Measurements from ENCODE around the gene TICAM1. TPM values are rescaled to one million over a fixed set of nuclear protein-coding genes. Genes with fewer than 3 reads are reported as not detected.
"Not testable (repeated sequence)": the region's sequence is repeated elsewhere in the genome, so short reads cannot be mapped to it uniquely, and the experiment has no call there.

Gene TICAM1
- polyA plus RNA-seq, 1 experiment, result 1.9 TPM

GRCh38 chr19:4792019-4792865, 39.3 kb downstream of the TICAM1 start:
- H3K27me3 ChIP-seq (ENCODE audit: control insufficient read depth, insufficient read depth, low read length); DNase-seq (ENCODE audit: low read depth); POLR2A ChIA-PET; H3K36me3 ChIP-seq (ENCODE audit: control insufficient read depth, insufficient read depth, low read length): not testable (repeated sequence)
- CTCF ChIA-PET, result interaction anchor here (1.1 to 5.0 kb wide), 14 partner anchors 9 to 240 kb away, joined by 3 to 141 read pairs (median 8); partner anchors contain the start of gene DPP9
- H3K4me3 ChIP-seq (ENCODE audit: low read depth, low read length), result peak overlapping the region; percentile 83

GRCh38 chr19:4791183-4792018, 40.1 kb downstream of the TICAM1 start, which contains the start of gene FEM1A:
FEM1A (plus strand) TSS chr19:4791734; CDS start chr19:4791855, 121 bp downstream.
- CTCF ChIA-PET, result interaction anchor here (0.6 to 5.0 kb wide), 35 partner anchors 9 to 788 kb away, joined by 3 to 141 read pairs (median 6); partner anchors contain the start of genes DPP9 and PLIN3
- peak within 1 kb of the TSS; percentile 83 for H3K4me3 ChIP-seq (ENCODE audit: low read depth, low read length)
- DNase-seq (ENCODE audit: low read depth), result peak; percentile 100
- POLR2A ChIA-PET, result interaction anchor here (0.6 to 0.9 kb wide), 7 partner anchors 57 to 766 kb away, joined by 3 to 8 read pairs (median 4); partner anchors contain the start of gene MYDGF
- no peaks in the 10 kb centered on the region for H3K27me3 ChIP-seq (ENCODE audit: control insufficient read depth, insufficient read depth, low read length)
- TF ChIP-seq CTCF (IDR thresholded peaks at IDR 0.05; ENCODE audit: insufficient read depth, low read depth, low read length), result peak; percentile 99
- peaks cover 7% of the 10 kb centered on the region for H3K36me3 ChIP-seq (ENCODE audit: control insufficient read depth, insufficient read depth, low read length)

GRCh38 chr19:4786412-4787016, 45.0 kb downstream of the TICAM1 start:
- H3K27me3 ChIP-seq (ENCODE audit: control insufficient read depth, insufficient read depth, low read length); POLR2A ChIA-PET; DNase-seq (ENCODE audit: low read depth); CTCF ChIA-PET; H3K36me3 ChIP-seq (ENCODE audit: control insufficient read depth, insufficient read depth, low read length); H3K4me3 ChIP-seq (ENCODE audit: low read depth, low read length): not testable (repeated sequence)

DNA sequence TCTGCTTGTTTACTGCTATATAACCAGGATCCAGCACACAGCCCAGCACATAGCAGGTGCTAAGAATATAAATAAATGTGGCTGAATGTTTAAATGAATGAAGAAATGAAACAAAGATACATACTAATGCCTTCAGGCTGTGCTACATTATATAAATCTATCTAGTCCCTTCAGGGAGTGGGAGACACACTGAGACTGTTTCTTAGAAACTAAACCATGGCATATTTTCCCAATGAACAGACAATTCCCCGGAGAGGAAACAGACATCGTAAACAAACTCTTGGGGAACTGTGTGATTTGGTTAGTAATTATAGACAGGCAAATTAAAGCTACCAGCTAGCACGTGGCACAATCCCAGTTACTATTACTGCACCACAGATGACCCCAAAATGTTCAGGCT, 49.7 kb downstream of the TICAM1 start:
- TF ChIP-seq CTCF (IDR thresholded peaks at IDR 0.05; ENCODE audit: insufficient read depth, low read depth, low read length), result no peak
- no peaks in the 10 kb centered on the region for H3K36me3 ChIP-seq (ENCODE audit: control insufficient read depth, insufficient read depth, low read length)
- DNase-seq (ENCODE audit: low read depth), result no peak
- H3K4me3 ChIP-seq (ENCODE audit: low read depth, low read length), result no peak overlapping the region
- POLR2A ChIA-PET, result no interaction called here
- CTCF ChIA-PET, result interaction anchor here (0.7 to 3.3 kb wide), 3 partner anchors 9 to 1469 kb away, joined by 3 to 15 read pairs (median 11); partner anchors contain the start of gene FEM1A
- peaks cover 3% of the 10 kb centered on the region for H3K27me3 ChIP-seq (ENCODE audit: control insufficient read depth, insufficient read depth, low read length)

DNA sequence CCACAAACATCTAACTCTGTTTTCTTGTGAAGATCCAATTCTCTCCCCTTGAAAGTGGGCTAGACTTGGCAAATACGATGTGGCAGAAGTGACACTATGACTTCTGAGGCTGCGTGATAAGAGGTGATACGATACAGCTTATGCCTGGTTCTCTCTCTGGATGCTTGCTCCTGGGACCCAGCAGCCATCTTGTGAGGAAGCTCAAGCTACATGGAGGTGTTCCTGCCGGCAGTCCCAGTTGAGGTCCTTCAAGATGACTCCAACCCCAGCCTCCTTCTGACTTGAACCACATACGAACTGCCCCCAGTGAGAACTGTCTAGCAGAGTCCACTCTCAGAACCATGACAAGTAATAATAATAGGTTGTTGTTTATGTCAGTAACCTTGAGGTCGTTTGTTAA, 50.7 kb downstream of the TICAM1 start:
- TF ChIP-seq CTCF (IDR thresholded peaks at IDR 0.05; ENCODE audit: insufficient read depth, low read depth, low read length), result no peak
- H3K27me3 ChIP-seq (ENCODE audit: control insufficient read depth, insufficient read depth, low read length), result peaks cover 4% of the 10 kb centered on the region
- DNase-seq (ENCODE audit: low read depth), result no peak
- no peak overlapping the region for H3K4me3 ChIP-seq (ENCODE audit: low read depth, low read length)
- no peaks in the 10 kb centered on the region for H3K36me3 ChIP-seq (ENCODE audit: control insufficient read depth, insufficient read depth, low read length)
- ChIA-PET CTCF (interaction anchor here (0.7 to 2.7 kb wide), 3 partner anchors 10 to 1470 kb away, joined by 3 to 13 read pairs (median 3); partner anchors contain the start of gene FEM1A), POLR2A (interaction anchor here (0.7 kb wide), 1 partner anchor 147 kb away, joined by 5 read pairs; no protein-coding TSS in a partner anchor)

DNA sequence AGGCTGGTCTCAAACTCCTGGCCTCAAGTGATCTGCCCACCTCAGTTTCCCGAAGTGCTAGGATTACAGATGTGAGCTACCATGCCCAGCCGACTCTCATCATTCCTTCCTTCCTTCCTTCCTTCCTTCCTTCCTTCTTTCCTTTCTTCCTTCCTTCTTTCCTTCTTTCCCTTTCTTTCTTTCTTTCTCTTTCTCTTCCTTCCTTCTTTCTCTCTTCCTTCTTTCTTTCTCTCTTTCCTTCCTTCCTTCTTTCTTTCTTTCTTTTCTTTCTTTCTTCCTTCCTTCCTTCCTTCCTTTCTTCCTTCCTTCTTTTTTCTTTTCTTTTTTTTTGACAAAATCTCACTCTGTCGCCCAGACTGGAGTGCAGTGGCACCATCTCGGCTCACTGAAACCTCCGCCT, 53.4 kb downstream of the TICAM1 start:
- H3K36me3 ChIP-seq (ENCODE audit: control insufficient read depth, insufficient read depth, low read length); H3K4me3 ChIP-seq (ENCODE audit: low read depth, low read length); DNase-seq (ENCODE audit: low read depth); H3K27me3 ChIP-seq (ENCODE audit: control insufficient read depth, insufficient read depth, low read length); POLR2A ChIA-PET: not testable (repeated sequence)
- CTCF ChIA-PET, result interaction anchor here (0.6 to 1.7 kb wide), 3 partner anchors 9 to 45 kb away, joined by 3 to 5 read pairs (median 3); no protein-coding TSS in a partner anchor

Measured in BJ (cell line).